ENCODE results near the gene SLC10A6.

Gene SLC10A6

GRCh38 chr4:86775061-86775460 is 74.1 kb downstream of the SLC10A6 start:
- DNase-seq (ENCODE audit: low read depth in 3 of 3), result no peak
